A673 (cell line): ENCODE data around the gene CYP11A1.

ENCODE experiments used
- CTCF ChIP-seq: fragments of 300-800, 200-600 bp; sonication (generic); conservative IDR thresholded peaks from 2 replicates; pipeline ENCODE4 v1.5.1; 2017; ENCODE audit warnings: low read depth, mild to moderate bottlenecking, antibody characterized with exemption, low read length, moderate library complexity, mixed read lengths
- EZH2 ChIP-seq: fragments of 200-600 bp; sonication (generic); IDR thresholded peaks from 2 replicates; pipeline ENCODE4 v1.6.1; 2017; ENCODE audit warnings: borderline replicate concordance, low read depth, mild to moderate bottlenecking, mixed read lengths, antibody characterized with exemption, low read length; ENCODE audit not compliant: poor library complexity, severe bottlenecking

GRCh38 chr15:74315626-74316025 lies 51.8 kb downstream of the CYP11A1 start:
- no peak for TF ChIP-seq CTCF
- no peak for TF ChIP-seq EZH2
